Hepatocyte (in vitro differentiated cells): ENCODE results near the gene ERBB4.

ENCODE experiments used
- EZH2 ChIP-seq: fragments of 200-600 bp; sonication (generic); IDR thresholded peaks from 2 replicates; pipeline ENCODE4 v1.6.1; 2016; ENCODE audit warnings: antibody characterized with exemption, mild to moderate bottlenecking, borderline replicate concordance
- TF ChIP-seq, protein P1 (sequence below): fragments of 200-600 bp; sonication (generic); IDR thresholded peaks from 2 replicates; pipeline ENCODE4 v1.5.1; 2016; ENCODE audit warnings: antibody characterized with exemption, mild to moderate bottlenecking; ENCODE audit not compliant: poor library complexity

DNA sequence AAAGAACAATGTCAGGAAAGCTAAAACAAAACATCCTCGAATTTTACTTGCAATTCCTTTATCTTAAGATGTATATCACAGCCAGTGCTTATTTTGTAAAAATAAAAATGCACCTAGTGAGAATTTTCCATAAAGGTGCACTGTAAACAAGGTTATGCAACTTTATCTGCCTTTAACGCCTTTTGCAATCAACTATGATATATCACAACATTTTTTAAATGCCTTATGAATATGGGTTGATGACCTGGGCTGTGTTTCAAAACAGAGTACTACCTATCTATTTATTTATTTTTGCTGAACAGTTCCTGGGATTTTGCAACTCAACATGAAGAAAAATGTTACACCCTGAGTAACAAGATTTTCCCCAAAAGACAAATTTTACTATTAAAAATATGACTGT is 1112.4 kb downstream of the ERBB4 start:
- TF ChIP-seq, protein P1, sequence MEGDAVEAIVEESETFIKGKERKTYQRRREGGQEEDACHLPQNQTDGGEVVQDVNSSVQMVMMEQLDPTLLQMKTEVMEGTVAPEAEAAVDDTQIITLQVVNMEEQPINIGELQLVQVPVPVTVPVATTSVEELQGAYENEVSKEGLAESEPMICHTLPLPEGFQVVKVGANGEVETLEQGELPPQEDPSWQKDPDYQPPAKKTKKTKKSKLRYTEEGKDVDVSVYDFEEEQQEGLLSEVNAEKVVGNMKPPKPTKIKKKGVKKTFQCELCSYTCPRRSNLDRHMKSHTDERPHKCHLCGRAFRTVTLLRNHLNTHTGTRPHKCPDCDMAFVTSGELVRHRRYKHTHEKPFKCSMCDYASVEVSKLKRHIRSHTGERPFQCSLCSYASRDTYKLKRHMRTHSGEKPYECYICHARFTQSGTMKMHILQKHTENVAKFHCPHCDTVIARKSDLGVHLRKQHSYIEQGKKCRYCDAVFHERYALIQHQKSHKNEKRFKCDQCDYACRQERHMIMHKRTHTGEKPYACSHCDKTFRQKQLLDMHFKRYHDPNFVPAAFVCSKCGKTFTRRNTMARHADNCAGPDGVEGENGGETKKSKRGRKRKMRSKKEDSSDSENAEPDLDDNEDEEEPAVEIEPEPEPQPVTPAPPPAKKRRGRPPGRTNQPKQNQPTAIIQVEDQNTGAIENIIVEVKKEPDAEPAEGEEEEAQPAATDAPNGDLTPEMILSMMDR: no peak
- no peak for TF ChIP-seq EZH2
